Measurements from ENCODE around the gene COL13A1. TPM values are rescaled to one million over a fixed set of nuclear protein-coding genes. Genes with fewer than 3 reads are reported as not detected.

The COL13A1 gene
- total RNA-seq, 6 donors from 2014 or later = 4.3 to 21.2 (median 10.4) TPM

- no peak for ATAC-seq (ENCODE audit: low FRiP score in 2 of 2)
- WGBS, 2 donors = 54 to 60% methylated on average over 2 of the region's 2 CpGs
These were observed 18.2 kb upstream of the COL13A1 start for GRCh38 chr10:69783515-69783914.

GRCh38 chr10:69786791-69787190 lies 14.9 kb upstream of the COL13A1 start:
- WGBS, 2 donors = 62 to 80% methylated on average over 1 of the region's 1 CpG
- no peak for ATAC-seq (ENCODE audit: low FRiP score in 2 of 2)
- H3K36me3 ChIP-seq = no peaks in the 10 kb centered on the region

More at GRCh38 chr10:69783515-69783914, 18.2 kb upstream of the COL13A1 start:
- H3K36me3 ChIP-seq = no peaks in the 10 kb centered on the region
- H3K27ac ChIP-seq = no peak overlapping the region
- H3K4me1 ChIP-seq = peaks cover 0 to 4% (median 0%) of the 10 kb centered on the region in 4 donors
- DNase-seq = no peak
- H3K27me3 ChIP-seq = no peaks in the 10 kb centered on the region
- H3K4me3 ChIP-seq = no peak overlapping the region
- TF ChIP-seq POLR2AphosphoS5 (IDR thresholded peaks at IDR 0.05) = no peak
- no peak for TF ChIP-seq EP300 (IDR thresholded peaks at IDR 0.05)
- TF ChIP-seq POLR2A (IDR thresholded peaks at IDR 0.05) = no peak
- no peak for TF ChIP-seq CTCF (IDR thresholded peaks at IDR 0.05)
- no peaks in the 10 kb centered on the region for H3K9me3 ChIP-seq

GRCh38 chr10:69787681-69788080 lies 14.0 kb upstream of the COL13A1 start:
- 90 to 100% methylated on average over 1 to 6 of the region's 6 CpGs for WGBS, 2 donors
- TF ChIP-seq EP300 (IDR thresholded peaks at IDR 0.05) (no peak), POLR2AphosphoS5 (IDR thresholded peaks at IDR 0.05) (no peak), POLR2A (IDR thresholded peaks at IDR 0.05) (no peak), CTCF (IDR thresholded peaks at IDR 0.05) (no peak)
- ATAC-seq (ENCODE audit: low FRiP score in 2 of 2) (no peak), DNase-seq (no peak)
- H3K4me1 ChIP-seq = no peaks in the 10 kb centered on the region
- H3K9me3 ChIP-seq = no peaks in the 10 kb centered on the region
- no peaks in the 10 kb centered on the region for H3K27me3 ChIP-seq
- H3K36me3 ChIP-seq = no peaks in the 10 kb centered on the region
- no peak overlapping the region for H3K27ac ChIP-seq
- H3K4me3 ChIP-seq = no peak overlapping the region

More at GRCh38 chr10:69786791-69787190, 14.9 kb upstream of the COL13A1 start:
- Histone ChIP-seq H3K4me1 (no peaks in the 10 kb centered on the region), H3K4me3 (no peak overlapping the region), H3K9me3 (no peaks in the 10 kb centered on the region), H3K27ac (no peak overlapping the region), H3K27me3 (no peaks in the 10 kb centered on the region)
- TF ChIP-seq POLR2A (IDR thresholded peaks at IDR 0.05) = no peak
- no peak for TF ChIP-seq CTCF (IDR thresholded peaks at IDR 0.05)
- no peak for TF ChIP-seq POLR2AphosphoS5 (IDR thresholded peaks at IDR 0.05)
- no peak for TF ChIP-seq EP300 (IDR thresholded peaks at IDR 0.05)
- no peak for DNase-seq

- ATAC-seq (ENCODE audit: low FRiP score in 2 of 2) = no peak
- 45 to 68% methylated on average over 4 of the region's 4 CpGs for WGBS, 2 donors
These were observed 12.5 kb upstream of the COL13A1 start for GRCh38 chr10:69789164-69789576.

More at GRCh38 chr10:69789164-69789576, 12.5 kb upstream of the COL13A1 start:
- Histone ChIP-seq H3K36me3 (no peaks in the 10 kb centered on the region), H3K9me3 (no peaks in the 10 kb centered on the region), H3K4me3 (no peak overlapping the region), H3K27ac (no peak overlapping the region), H3K4me1 (no peaks in the 10 kb centered on the region), H3K27me3 (no peaks in the 10 kb centered on the region)
- TF ChIP-seq POLR2AphosphoS5 (IDR thresholded peaks at IDR 0.05) = no peak
- TF ChIP-seq EP300 (IDR thresholded peaks at IDR 0.05) = no peak
- peak in 5 of 6 experiments; percentile 12 to 47 (median 25) for TF ChIP-seq CTCF (IDR thresholded peaks at IDR 0.05)
- DNase-seq = no peak

Measured in upper lobe of left lung (tissue), 6 donors.